NCI-H2171 (cell line): ENCODE measurements around the gene ODF2.
"Not testable (repeated sequence)": the region's sequence is repeated elsewhere in the genome, so short reads cannot be mapped to it uniquely, and the experiment has no call there.

Experiments used
- DNase-seq: peaks from one replicate; lab custom pipeline; 2025; lab: John Stamatoyannopoulos, UW

ODF2 gene

GRCh38 chr9:128484686-128485413, 29.0 kb downstream of the ODF2 start:
- DNase-seq = no peak

- no peak for DNase-seq
Observed at GRCh38 chr9:128485414-128485855, 29.6 kb downstream of the ODF2 start.

- no peak for DNase-seq
Observed at GRCh38 chr9:128486201-128486600, 30.4 kb downstream of the ODF2 start.

DNA sequence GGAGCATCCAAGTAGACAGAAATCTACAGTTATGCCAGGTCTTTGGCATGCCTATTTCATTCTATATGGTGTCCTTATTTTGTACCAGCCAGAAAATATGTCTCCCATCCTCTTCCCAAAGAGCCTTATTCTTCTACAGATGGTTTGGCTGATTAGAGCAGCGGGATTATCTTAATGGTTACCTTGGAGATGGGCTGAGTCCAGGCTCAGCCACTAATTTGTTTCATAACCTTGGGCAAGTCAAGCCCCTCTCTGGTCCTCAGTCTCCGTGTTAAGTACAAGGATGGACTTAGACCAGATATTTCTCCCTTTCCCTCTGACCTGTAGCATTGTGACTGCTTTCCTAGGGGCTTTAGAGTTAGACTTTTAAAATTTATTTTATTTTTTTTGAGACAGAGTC, 37.6 kb downstream of the ODF2 start:
- no peak for DNase-seq

DNA sequence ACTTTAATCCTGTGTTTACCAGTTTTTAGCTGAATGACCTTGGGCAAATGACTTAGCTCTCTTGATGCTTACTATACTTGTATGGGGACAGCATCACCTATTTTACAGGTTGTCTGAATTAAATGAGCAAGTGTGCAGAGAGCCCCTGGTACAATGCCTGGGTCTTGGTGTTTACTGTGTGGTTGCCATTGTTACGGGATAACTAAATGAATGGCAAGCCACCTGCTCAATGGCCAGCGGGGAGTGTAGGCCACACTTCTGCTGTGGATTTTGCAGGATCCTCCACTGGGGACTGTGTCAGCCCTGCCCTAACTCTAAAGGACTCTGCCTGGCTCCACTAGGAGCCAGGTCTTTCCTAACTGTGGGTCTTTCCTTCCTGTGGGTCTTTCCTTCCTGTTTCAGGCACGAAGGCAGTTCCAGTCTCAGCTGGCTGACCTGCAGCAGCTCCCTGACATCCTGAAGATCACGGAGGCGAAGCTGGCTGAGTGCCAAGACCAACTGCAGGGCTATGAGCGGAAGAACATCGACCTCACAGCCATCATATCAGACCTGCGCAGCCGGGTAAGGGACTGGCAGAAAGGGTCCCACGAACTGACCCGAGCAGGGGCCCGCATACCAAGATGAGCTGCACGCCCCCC, 38.4 kb downstream of the ODF2 start:
- DNase-seq = peak; percentile 38

- no peak for DNase-seq
Observed at GRCh38 chr9:128494746-128495129, 38.9 kb downstream of the ODF2 start.

GRCh38 chr9:128495296-128495695, 39.5 kb downstream of the ODF2 start:
- DNase-seq = no peak

DNA sequence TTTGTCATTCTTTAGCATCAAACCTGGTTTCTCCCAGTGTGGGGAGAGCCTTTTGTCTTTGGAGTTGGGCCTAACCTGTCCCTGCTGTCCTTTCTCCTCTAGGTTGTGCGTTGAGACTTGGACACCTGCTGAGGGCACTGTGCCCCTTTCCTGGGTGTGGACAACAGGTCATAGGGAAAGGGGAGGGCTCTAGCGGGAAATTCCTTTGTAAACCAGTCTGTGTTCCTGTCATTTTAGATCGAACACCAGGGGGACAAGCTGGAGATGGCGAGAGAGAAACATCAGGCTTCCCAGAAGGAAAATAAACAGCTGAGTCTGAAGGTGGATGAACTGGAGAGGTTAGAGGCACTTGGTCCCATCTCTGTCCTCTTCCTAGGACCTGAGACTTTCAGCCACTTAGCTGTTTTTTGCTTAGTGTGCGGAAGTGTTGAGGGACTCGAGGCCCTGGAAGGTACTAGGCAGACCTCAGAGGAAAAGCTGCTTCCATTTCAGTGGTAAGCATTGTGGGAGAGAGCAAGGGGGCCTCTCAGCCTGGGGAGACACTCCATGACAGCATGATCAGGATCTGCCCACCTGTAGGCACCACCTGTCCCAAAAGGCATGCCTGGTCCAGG, 40.1 kb downstream of the ODF2 start:
- DNase-seq = no peak

DNA sequence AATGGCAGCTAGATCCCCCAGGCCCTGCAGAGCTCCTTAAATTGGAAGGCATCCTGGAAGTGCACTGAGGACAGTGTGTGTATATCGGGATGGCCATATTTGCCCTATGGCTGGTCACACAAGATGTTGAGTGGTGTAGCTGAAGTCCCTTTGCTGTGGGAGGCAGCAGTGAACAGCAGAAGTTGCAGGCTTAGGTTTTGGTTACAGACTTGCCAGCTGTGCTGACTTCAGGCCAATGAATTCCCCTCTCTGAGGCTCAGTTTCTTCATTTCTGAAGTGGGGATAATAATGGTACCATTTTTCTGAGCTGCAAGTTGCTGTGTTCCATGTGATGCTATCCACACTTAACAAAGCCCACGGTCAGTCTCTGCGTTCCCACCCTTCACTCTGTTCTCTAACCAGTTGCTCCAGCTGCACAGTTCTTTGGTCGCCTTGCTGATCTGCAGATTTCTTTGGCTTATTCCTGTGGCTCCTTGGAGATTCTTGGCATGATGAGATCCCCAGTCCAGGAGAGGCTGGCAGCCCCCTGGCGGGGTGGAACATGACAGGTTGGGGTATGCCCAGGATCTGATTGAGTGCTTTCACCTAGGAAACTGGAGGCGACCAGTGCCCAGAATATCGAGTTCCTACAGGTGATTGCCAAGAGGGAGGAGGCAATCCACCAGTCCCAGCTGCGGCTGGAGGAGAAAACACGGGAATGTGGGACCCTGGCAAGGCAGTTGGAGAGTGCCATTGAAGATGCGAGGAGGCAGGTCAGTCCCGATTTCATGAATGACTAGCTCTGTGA, 42.2 kb downstream of the ODF2 start:
- no peak for DNase-seq

DNA sequence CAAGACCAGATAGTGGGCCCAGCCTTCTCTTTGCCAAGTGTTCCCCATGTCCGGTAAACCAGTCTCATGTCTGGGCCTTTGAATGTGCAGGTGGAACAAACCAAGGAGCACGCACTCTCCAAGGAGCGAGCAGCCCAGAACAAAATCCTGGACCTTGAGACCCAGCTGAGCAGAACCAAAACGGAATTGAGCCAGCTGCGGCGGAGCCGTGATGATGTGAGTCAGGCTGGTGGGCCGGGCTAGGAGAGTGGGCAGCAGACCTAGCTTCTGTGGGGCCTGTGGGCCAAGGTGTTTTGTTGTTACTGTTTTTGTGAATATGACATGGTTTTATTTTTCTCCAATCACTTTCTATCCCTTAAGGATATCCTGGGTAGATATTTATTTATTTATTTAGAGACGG, 43.1 kb downstream of the ODF2 start:
- no peak for DNase-seq

GRCh38 chr9:128499920-128500319, 44.1 kb downstream of the ODF2 start:
- no peak for DNase-seq

- not testable (repeated sequence) for DNase-seq
Observed at GRCh38 chr9:128503415-128503825, 47.6 kb downstream of the ODF2 start.

- no peak for DNase-seq
Observed at GRCh38 chr9:128503870-128504269, 48.1 kb downstream of the ODF2 start.

DNA sequence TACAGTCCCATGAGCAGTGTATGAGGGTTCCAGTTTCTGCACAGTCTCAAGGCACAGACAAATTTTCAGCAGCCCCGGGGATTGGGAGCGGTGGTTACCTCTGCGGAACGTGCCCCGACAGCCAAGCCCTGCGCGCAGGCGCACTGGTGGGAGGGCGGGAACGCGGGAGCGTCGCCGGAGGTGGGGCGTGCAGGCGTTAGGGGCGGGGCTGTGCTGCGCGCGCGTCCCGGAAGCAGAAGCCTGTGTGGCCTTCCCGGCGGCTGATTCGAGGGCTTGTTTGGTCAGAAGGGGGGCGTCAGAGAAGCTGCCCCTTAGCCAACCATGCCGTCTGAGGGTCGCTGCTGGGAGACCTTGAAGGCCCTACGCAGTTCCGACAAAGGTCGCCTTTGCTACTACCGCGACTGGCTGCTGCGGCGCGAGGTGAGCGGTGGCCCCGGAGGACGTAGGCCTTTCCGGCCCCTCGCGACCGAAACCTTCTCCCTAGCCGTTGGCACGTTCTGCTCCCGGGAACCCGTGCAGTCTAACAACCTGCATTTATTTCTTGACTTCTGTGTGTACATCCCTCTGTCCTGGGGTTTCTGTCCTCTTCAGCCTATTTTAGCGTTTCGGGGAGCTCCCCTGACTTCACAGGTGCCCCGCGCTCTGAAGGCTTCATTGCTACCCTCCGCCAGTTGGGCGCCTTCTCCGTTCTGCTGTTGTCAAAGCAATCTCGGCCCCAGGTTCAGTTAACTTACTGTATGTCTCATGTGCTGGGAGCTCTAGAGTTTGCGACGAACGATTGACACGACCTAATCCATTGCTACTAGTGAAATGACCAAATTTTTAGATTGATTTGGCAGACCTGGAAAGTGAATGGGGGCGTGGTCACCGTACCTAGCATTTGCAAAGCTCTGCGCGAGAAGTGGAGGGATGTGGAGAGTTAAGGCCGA, 48.9 kb downstream of the ODF2 start, which contains the start of gene GLE1:
Gene GLE1 (plus strand): TSS at position 235 of the 929 bp plus-strand sequence. CDS start 87 bp downstream, at position 322.
- peak; percentile 98 for DNase-seq

DNA sequence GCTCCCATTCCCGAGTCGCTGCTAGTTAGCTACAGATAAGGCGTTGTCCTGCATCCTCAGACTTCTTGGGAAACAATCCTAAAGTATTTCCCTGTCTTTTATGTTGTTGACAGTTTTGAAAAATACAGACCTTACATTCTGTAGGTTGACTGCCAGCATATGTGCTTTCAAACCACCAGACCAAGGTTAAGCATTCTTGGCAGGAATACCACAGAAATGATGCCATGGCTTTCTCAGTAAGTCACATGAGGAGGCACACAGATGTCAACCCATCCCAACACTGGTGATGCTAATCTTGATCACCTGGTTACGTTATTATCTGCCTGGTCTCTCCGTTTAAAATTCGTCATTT, 49.6 kb downstream of the ODF2 start:
- DNase-seq = peak; percentile 21

DNA sequence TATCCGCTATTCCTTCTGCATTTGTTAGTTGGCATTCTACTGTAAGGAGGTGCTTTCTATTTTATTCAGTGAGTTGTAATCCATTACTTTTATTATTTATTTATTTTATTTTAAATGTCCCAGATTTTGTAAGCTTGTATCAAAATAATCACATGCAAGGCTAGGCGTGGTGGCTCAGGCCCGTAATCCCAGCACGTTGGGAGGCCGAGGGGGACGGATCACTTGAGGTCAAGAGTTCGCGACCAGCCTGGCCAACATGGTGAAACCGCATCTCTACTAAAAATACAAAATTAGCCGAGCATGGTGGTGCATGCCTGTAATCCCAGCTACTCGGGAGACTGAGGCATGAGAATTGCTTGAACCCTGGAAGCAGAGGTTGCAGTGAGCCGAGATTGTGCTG, 50.1 kb downstream of the ODF2 start:
- not testable (repeated sequence) for DNase-seq

- no peak for DNase-seq
Observed at GRCh38 chr9:128512820-128513219, 57.0 kb downstream of the ODF2 start.

- DNase-seq = no peak
Observed at GRCh38 chr9:128521956-128522355, 66.2 kb downstream of the ODF2 start.

- peak; percentile 78 for DNase-seq
Observed at GRCh38 chr9:128523199-128523925, 67.6 kb downstream of the ODF2 start.

GRCh38 chr9:128526720-128527119, 70.9 kb downstream of the ODF2 start:
- no peak for DNase-seq
